Transverse colon (tissue), 4 donors: ENCODE data around the gene MRO.

Experiments used
- CTCF ChIP-seq, 5 experiments: fragments of 200-600 bp in 3 of 5; fragments of 450-650 bp in 2 of 5; sonication (generic) in 3 of 5; IDR thresholded peaks; 1 replicate in 2 of 5; 2 replicates in 3 of 5; pipeline ENCODE4 v1.5.1; 2016 to 2017; ENCODE audit warnings: antibody characterized with exemption in 5 of 5, inconsistent platforms in 3 of 5, mild to moderate bottlenecking in 2 of 5, moderate library complexity in 1 of 5
- EP300 ChIP-seq: sonication (generic); formaldehyde crosslinking; IDR thresholded peaks from one replicate; pipeline ENCODE4 v1.6.1; 2017; ENCODE audit warnings: antibody characterized with exemption, low read depth
- POLR2AphosphoS5 ChIP-seq, 3 donors: sonication (generic); formaldehyde crosslinking; IDR thresholded peaks; one replicate each; pipeline ENCODE4 v1.6.1; 2016; ENCODE audit warnings: antibody characterized with exemption in 3 of 3

DNA sequence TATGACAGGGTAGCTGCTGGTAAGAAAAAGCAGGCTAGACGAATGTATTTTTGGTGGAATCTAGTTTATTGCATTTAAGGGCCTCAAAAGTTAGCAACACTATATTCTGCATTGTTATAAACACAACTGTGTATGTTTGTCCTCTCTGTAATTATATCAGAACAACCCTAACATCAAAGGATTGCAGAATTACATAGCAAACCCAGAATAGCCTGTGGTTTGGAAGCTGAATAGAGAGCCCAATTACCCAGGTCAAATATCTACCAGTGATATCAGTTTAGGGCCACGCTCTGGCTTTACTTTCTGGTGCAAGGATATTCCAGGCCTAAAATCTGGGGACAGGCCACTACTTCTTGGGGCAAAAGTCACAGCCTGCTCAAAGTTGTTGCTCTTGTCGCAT lies 25.1 kb upstream of the MRO start:
- no peak for TF ChIP-seq CTCF (IDR thresholded peaks at IDR 0.05)
- TF ChIP-seq POLR2AphosphoS5 (IDR thresholded peaks at IDR 0.05), result no peak
- TF ChIP-seq EP300, result no peak
